Measurements from ENCODE around the gene CD1D.

CD1D gene

GRCh38 chr1:158188611-158189010 is 7.9 kb downstream of the CD1D start:
- Histone ChIP-seq H4K8ac (ENCODE audit: low read length) (no peak overlapping the region), H2BK120ac (ENCODE audit: low read depth, low read length) (no peak overlapping the region), H2AFZ (ENCODE audit: low read depth, low read length) (no peak overlapping the region), H3K18ac (ENCODE audit: low read depth in 1 of 2, low read length in 2 of 2) (no peak overlapping the region), H3K27me3 (ENCODE audit: control insufficient read depth in 1 of 2, insufficient read depth in 1 of 2, low read length in 2 of 2) (peaks cover 17 to 35% of the 10 kb centered on the region in 2 experiments), H3K4me1 (ENCODE audit: control insufficient read depth, insufficient read depth, low read depth, low read length) (no peaks in the 10 kb centered on the region), H3K79me1 (replicated peaks; ENCODE audit: low read length, poor library complexity, severe bottlenecking) (no peaks in the 10 kb centered on the region), H2BK5ac (ENCODE audit: low read depth, low read length, poor library complexity, severe bottlenecking) (no peak overlapping the region), H3K9me3 (ENCODE audit: control insufficient read depth, low read length) (no peaks in the 10 kb centered on the region), H3K4me2 (ENCODE audit: low read length, poor library complexity, severe bottlenecking) (no peak overlapping the region), H3K27ac (ENCODE audit: low read length, poor library complexity, severe bottlenecking) (no peak overlapping the region), H2AK5ac (ENCODE audit: low read length, severe bottlenecking) (no peak overlapping the region), H3K23ac (ENCODE audit: low read length in 2 of 2) (no peak overlapping the region), H4K91ac (ENCODE audit: low read length) (no peak overlapping the region), H3K14ac (ENCODE audit: low read length in 2 of 2) (no peak overlapping the region), H3K4me3 (ENCODE audit: insufficient read depth in 1 of 2, low read depth in 1 of 2, low read length in 2 of 2) (no peak overlapping the region), H2BK15ac (ENCODE audit: low read depth, poor library complexity, severe bottlenecking) (no peak overlapping the region), H3K9ac (ENCODE audit: low read length) (no peak overlapping the region), H3K36me3 (ENCODE audit: control insufficient read depth in 1 of 2, insufficient read depth in 2 of 2, low read depth in 1 of 2, low read length in 2 of 2) (no peaks in the 10 kb centered on the region), H3K4ac (ENCODE audit: low read depth in 1 of 2, low read length in 2 of 2) (no peak overlapping the region), H2BK12ac (ENCODE audit: low read length in 2 of 2) (no peak overlapping the region)
- 100% methylated on average over 2 of the region's 4 CpGs for WGBS
- no peak for DNase-seq

- no peak overlapping the region for H2AK5ac ChIP-seq (ENCODE audit: low read length, severe bottlenecking)
- H3K36me3 ChIP-seq (ENCODE audit: control insufficient read depth in 1 of 2, insufficient read depth in 2 of 2, low read depth in 1 of 2, low read length in 2 of 2), result no peaks in the 10 kb centered on the region
- H2BK15ac ChIP-seq (ENCODE audit: low read depth, poor library complexity, severe bottlenecking), result no peak overlapping the region
- no peaks in the 10 kb centered on the region for H3K79me1 ChIP-seq (replicated peaks; ENCODE audit: low read length, poor library complexity, severe bottlenecking)
- H3K14ac ChIP-seq (ENCODE audit: low read length in 2 of 2), result no peak overlapping the region
- H4K91ac ChIP-seq (ENCODE audit: low read length), result no peak overlapping the region
- no peak overlapping the region for H3K4me3 ChIP-seq (ENCODE audit: insufficient read depth in 1 of 2, low read depth in 1 of 2, low read length in 2 of 2)
- no peak overlapping the region for H3K23ac ChIP-seq (ENCODE audit: low read length in 2 of 2)
- no peak overlapping the region for H3K4ac ChIP-seq (ENCODE audit: low read depth in 1 of 2, low read length in 2 of 2)
- WGBS, result 48% methylated on average over 2 of the region's 3 CpGs
- H3K18ac ChIP-seq (ENCODE audit: low read depth in 1 of 2, low read length in 2 of 2), result no peak overlapping the region
- no peak overlapping the region for H4K8ac ChIP-seq (ENCODE audit: low read length)
- no peak overlapping the region for H2BK12ac ChIP-seq (ENCODE audit: low read length in 2 of 2)
- H3K4me1 ChIP-seq (ENCODE audit: control insufficient read depth, insufficient read depth, low read depth, low read length), result no peaks in the 10 kb centered on the region
- peaks cover 13 to 25% of the 10 kb centered on the region in 2 experiments for H3K27me3 ChIP-seq (ENCODE audit: control insufficient read depth in 1 of 2, insufficient read depth in 1 of 2, low read length in 2 of 2)
- H2AFZ ChIP-seq (ENCODE audit: low read depth, low read length), result no peak overlapping the region
- DNase-seq, result no peak
- H3K27ac ChIP-seq (ENCODE audit: low read length, poor library complexity, severe bottlenecking), result no peak overlapping the region
- no peak overlapping the region for H3K9ac ChIP-seq (ENCODE audit: low read length)
- H2BK120ac ChIP-seq (ENCODE audit: low read depth, low read length), result no peak overlapping the region
- H3K9me3 ChIP-seq (ENCODE audit: control insufficient read depth, low read length), result no peaks in the 10 kb centered on the region
- no peak overlapping the region for H2BK5ac ChIP-seq (ENCODE audit: low read depth, low read length, poor library complexity, severe bottlenecking)
- H3K4me2 ChIP-seq (ENCODE audit: low read length, poor library complexity, severe bottlenecking), result no peak overlapping the region
These were observed 8.9 kb downstream of the CD1D start for GRCh38 chr1:158189624-158190023.

- Histone ChIP-seq H2BK12ac (ENCODE audit: low read length in 2 of 2) (no peak overlapping the region), H2BK120ac (ENCODE audit: low read depth, low read length) (no peak overlapping the region), H3K27ac (ENCODE audit: low read length, poor library complexity, severe bottlenecking) (no peak overlapping the region), H3K18ac (ENCODE audit: low read depth in 1 of 2, low read length in 2 of 2) (no peak overlapping the region), H4K91ac (ENCODE audit: low read length) (no peak overlapping the region), H3K23ac (ENCODE audit: low read length in 2 of 2) (no peak overlapping the region), H3K4me3 (ENCODE audit: insufficient read depth in 1 of 2, low read depth in 1 of 2, low read length in 2 of 2) (no peak overlapping the region), H2AK5ac (ENCODE audit: low read length, severe bottlenecking) (no peak overlapping the region), H3K9ac (ENCODE audit: low read length) (no peak overlapping the region), H3K4me2 (ENCODE audit: low read length, poor library complexity, severe bottlenecking) (no peak overlapping the region), H2AFZ (ENCODE audit: low read depth, low read length) (no peak overlapping the region), H4K8ac (ENCODE audit: low read length) (no peak overlapping the region), H3K4ac (ENCODE audit: low read depth in 1 of 2, low read length in 2 of 2) (no peak overlapping the region), H3K27me3 (ENCODE audit: control insufficient read depth in 1 of 2, insufficient read depth in 1 of 2, low read length in 2 of 2) (peaks cover 13 to 16% of the 10 kb centered on the region in 2 experiments), H3K4me1 (ENCODE audit: control insufficient read depth, insufficient read depth, low read depth, low read length) (no peaks in the 10 kb centered on the region), H2BK5ac (ENCODE audit: low read depth, low read length, poor library complexity, severe bottlenecking) (no peak overlapping the region), H3K14ac (ENCODE audit: low read length in 2 of 2) (no peak overlapping the region), H3K36me3 (ENCODE audit: control insufficient read depth in 1 of 2, insufficient read depth in 2 of 2, low read depth in 1 of 2, low read length in 2 of 2) (no peaks in the 10 kb centered on the region), H2BK15ac (ENCODE audit: low read depth, poor library complexity, severe bottlenecking) (no peak overlapping the region), H3K9me3 (ENCODE audit: control insufficient read depth, low read length) (no peaks in the 10 kb centered on the region), H3K79me1 (replicated peaks; ENCODE audit: low read length, poor library complexity, severe bottlenecking) (no peaks in the 10 kb centered on the region)
- DNase-seq, result no peak
- WGBS, result 63% methylated on average over 6 of the region's 6 CpGs
These were observed 10.6 kb downstream of the CD1D start for GRCh38 chr1:158191299-158191698.

GRCh38 chr1:158196461-158196860 is 15.8 kb downstream of the CD1D start:
- Histone ChIP-seq H3K14ac (ENCODE audit: low read length in 2 of 2) (no peak overlapping the region), H3K4me2 (ENCODE audit: low read length, poor library complexity, severe bottlenecking) (no peak overlapping the region), H2BK15ac (ENCODE audit: low read depth, poor library complexity, severe bottlenecking) (no peak overlapping the region), H3K18ac (ENCODE audit: low read depth in 1 of 2, low read length in 2 of 2) (no peak overlapping the region), H3K27ac (ENCODE audit: low read length, poor library complexity, severe bottlenecking) (no peak overlapping the region), H3K4ac (ENCODE audit: low read depth in 1 of 2, low read length in 2 of 2) (no peak overlapping the region), H3K4me1 (ENCODE audit: control insufficient read depth, insufficient read depth, low read depth, low read length) (no peaks in the 10 kb centered on the region), H3K36me3 (ENCODE audit: control insufficient read depth in 1 of 2, insufficient read depth in 2 of 2, low read depth in 1 of 2, low read length in 2 of 2) (no peaks in the 10 kb centered on the region), H3K9ac (ENCODE audit: low read length) (no peak overlapping the region), H2AFZ (ENCODE audit: low read depth, low read length) (no peak overlapping the region), H4K91ac (ENCODE audit: low read length) (no peak overlapping the region), H2AK5ac (ENCODE audit: low read length, severe bottlenecking) (no peak overlapping the region), H2BK5ac (ENCODE audit: low read depth, low read length, poor library complexity, severe bottlenecking) (no peak overlapping the region), H2BK120ac (ENCODE audit: low read depth, low read length) (no peak overlapping the region), H3K9me3 (ENCODE audit: control insufficient read depth, low read length) (no peaks in the 10 kb centered on the region), H2BK12ac (ENCODE audit: low read length in 2 of 2) (no peak overlapping the region), H3K79me1 (replicated peaks; ENCODE audit: low read length, poor library complexity, severe bottlenecking) (no peaks in the 10 kb centered on the region), H3K23ac (ENCODE audit: low read length in 2 of 2) (no peak overlapping the region), H4K8ac (ENCODE audit: low read length) (no peak overlapping the region), H3K27me3 (ENCODE audit: control insufficient read depth in 1 of 2, insufficient read depth in 1 of 2, low read length in 2 of 2) (peaks cover 0 to 1% of the 10 kb centered on the region in 2 experiments), H3K4me3 (ENCODE audit: insufficient read depth in 1 of 2, low read depth in 1 of 2, low read length in 2 of 2) (no peak overlapping the region)
- DNase-seq, result no peak
